HG02623 (cell line): ENCODE results near the gene COX10.

Experiments used
- ATAC-seq: cut with Tn5 transposase; IDR thresholded peaks from one replicate; pipeline ENCODE4 v1.9.1; 2021; ENCODE audit warnings: moderate library complexity; ENCODE audit not compliant: unreplicated experiment

The COX10 gene

GRCh38 chr17:14245002-14245401 lies 175.7 kb downstream of the COX10 start:
- no peak for ATAC-seq

DNA sequence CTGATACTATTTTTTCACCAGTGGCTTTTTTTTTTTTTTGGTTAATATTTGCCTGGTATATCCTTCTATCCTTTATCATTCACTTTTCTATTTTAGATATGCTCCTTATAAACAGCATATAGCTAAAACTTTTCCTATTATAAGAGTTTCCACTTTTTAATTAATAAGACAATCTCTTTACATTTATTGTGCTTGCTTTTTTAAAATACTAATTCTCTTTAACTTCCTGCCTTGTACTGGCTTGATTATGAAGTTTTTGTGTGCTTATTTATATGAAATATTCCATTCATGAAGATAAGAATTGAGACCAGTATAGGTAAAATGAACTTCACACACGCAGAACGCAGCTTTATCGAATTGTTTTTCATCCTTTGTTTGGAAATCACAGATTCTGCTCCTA lies 176.3 kb downstream of the COX10 start:
- no peak for ATAC-seq
